HUES64 (cell line): Measurements from ENCODE around the gene NLN.
"Not testable (repeated sequence)": the region's sequence is repeated elsewhere in the genome, so short reads cannot be mapped to it uniquely, and the experiment has no call there.

ENCODE experiments used
- H3K27ac ChIP-seq: 2 replicates; pipeline ENCODE4 v1.7.0; 2013; ENCODE audit warnings: low read depth, low read length, inconsistent platforms
- H3K27me3 ChIP-seq: 2 replicates; pipeline ENCODE4 v1.6.1; 2013; ENCODE audit warnings: mild to moderate bottlenecking, low read length; ENCODE audit not compliant: insufficient read depth
- H3K36me3 ChIP-seq: 2 replicates; pipeline ENCODE4 v1.6.1; 2013; ENCODE audit warnings: mild to moderate bottlenecking, low read length; ENCODE audit not compliant: insufficient read depth
- H3K4me1 ChIP-seq: 2 replicates; pipeline ENCODE4 v1.6.1; 2013; ENCODE audit warnings: mild to moderate bottlenecking, low read length, moderate library complexity; ENCODE audit not compliant: insufficient read depth
- H3K4me3 ChIP-seq: 2 replicates; pipeline ENCODE4 v1.5.1; 2013; ENCODE audit warnings: mild to moderate bottlenecking, low read length, moderate library complexity
- H3K9ac ChIP-seq: 2 replicates; pipeline ENCODE4 v1.6.1; 2013; ENCODE audit warnings: mild to moderate bottlenecking, low read depth, low read length
- H3K9me3 ChIP-seq: 2 replicates; pipeline ENCODE4 v1.6.1; 2013; ENCODE audit warnings: low read depth, low read length; ENCODE audit not compliant: insufficient read depth
- WGBS: fragments of 150-250, 120-280 bp; methylation state at CpG from one replicate; pipeline ENCODE4 v1.1.7; 2013; ENCODE audit warnings: missing lambda C conversion rate; 5-methylcytosine and 5-hydroxymethylcytosine counted together

NLN gene

GRCh38 chr5:65832603-65833228, 110.7 kb downstream of the NLN start:
- H3K4me3 ChIP-seq: no peak overlapping the region
- H3K36me3 ChIP-seq: 0 out of 2 replicates have a peak, but pooled peaks cover 3% of the 10 kb centered on the region
- no peak overlapping the region for H3K27ac ChIP-seq
- H3K9me3 ChIP-seq: no peaks in the 10 kb centered on the region
- 91% methylated on average over 2 of the region's 2 CpGs for WGBS
- H3K27me3 ChIP-seq: no peaks in the 10 kb centered on the region
- no peak overlapping the region for H3K9ac ChIP-seq
- H3K4me1 ChIP-seq: peaks cover 24% of the 10 kb centered on the region

DNA sequence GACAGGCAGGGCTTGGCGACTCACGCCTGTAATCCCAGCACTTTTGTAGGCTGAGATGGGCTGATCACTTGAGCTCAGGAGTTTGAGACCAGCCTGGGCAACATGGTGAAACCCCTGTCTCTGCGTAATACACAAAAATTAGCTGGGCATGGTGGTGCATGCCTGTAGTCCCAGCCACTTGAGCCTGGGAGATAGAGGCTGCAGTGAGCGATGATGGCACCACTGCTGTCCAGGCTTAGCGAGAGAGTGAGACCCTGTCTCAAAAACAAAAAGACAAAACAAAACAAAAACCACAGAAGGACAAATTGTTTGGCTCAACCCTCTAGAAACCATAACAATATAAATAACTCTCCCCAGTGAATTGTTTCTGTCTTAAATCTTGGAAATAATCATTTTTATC, 111.8 kb downstream of the NLN start:
- H3K27ac ChIP-seq: no peak overlapping the region
- no peak overlapping the region for H3K9ac ChIP-seq
- 0 out of 2 replicates have a peak, but pooled peaks cover 3% of the 10 kb centered on the region for H3K36me3 ChIP-seq
- no peaks in the 10 kb centered on the region for H3K9me3 ChIP-seq
- no peak overlapping the region for H3K4me3 ChIP-seq
- H3K27me3 ChIP-seq: no peaks in the 10 kb centered on the region
- peaks cover 24% of the 10 kb centered on the region for H3K4me1 ChIP-seq
- 92% methylated on average over 5 of the region's 5 CpGs for WGBS

- Histone ChIP-seq H3K36me3 (0 out of 2 replicates have a peak, but pooled peaks cover 3% of the 10 kb centered on the region), H3K27ac (no peak overlapping the region), H3K4me3 (no peak overlapping the region), H3K9ac (no peak overlapping the region), H3K9me3 (no peaks in the 10 kb centered on the region), H3K4me1 (peaks cover 24% of the 10 kb centered on the region), H3K27me3 (no peaks in the 10 kb centered on the region)
- WGBS: 85% methylated on average over 1 of the region's 1 CpG
Observed at GRCh38 chr5:65834306-65834705, 112.3 kb downstream of the NLN start.

GRCh38 chr5:65835191-65835590, 113.2 kb downstream of the NLN start:
- no peak overlapping the region for H3K4me3 ChIP-seq
- no peaks in the 10 kb centered on the region for H3K27me3 ChIP-seq
- no peak overlapping the region for H3K9ac ChIP-seq
- WGBS: 93% methylated on average over 1 of the region's 2 CpGs
- H3K9me3 ChIP-seq: no peaks in the 10 kb centered on the region
- H3K36me3 ChIP-seq: 0 out of 2 replicates have a peak, but pooled peaks cover 3% of the 10 kb centered on the region
- H3K27ac ChIP-seq: no peak overlapping the region
- peaks cover 19% of the 10 kb centered on the region for H3K4me1 ChIP-seq

DNA sequence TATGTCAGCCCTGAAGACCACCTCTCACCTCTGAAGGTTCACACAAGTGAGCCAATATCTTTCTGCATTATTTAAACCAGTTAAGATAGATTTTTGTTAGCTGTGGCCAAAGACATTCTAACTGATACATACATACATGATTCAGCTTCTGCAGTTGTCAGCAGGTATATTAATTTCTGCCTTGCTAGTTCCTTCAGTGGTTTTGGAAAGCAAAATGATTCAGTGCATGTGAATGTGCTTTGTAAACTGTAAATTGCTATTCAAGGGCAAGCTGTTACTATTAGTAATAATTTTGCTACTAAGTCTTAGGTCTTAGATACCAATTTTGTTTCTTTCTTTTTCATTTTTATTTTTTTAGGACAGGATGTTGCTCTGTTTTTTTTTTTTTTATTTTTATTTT, 115.1 kb downstream of the NLN start:
- Histone ChIP-seq H3K9ac (no peak overlapping the region), H3K4me1 (peaks cover 4% of the 10 kb centered on the region; the same call in 1 of the 2 replicates), H3K27ac (no peak overlapping the region), H3K9me3 (no peaks in the 10 kb centered on the region), H3K4me3 (no peak overlapping the region), H3K36me3 (0 out of 2 replicates have a peak, but pooled peaks cover 3% of the 10 kb centered on the region), H3K27me3 (no peaks in the 10 kb centered on the region)

DNA sequence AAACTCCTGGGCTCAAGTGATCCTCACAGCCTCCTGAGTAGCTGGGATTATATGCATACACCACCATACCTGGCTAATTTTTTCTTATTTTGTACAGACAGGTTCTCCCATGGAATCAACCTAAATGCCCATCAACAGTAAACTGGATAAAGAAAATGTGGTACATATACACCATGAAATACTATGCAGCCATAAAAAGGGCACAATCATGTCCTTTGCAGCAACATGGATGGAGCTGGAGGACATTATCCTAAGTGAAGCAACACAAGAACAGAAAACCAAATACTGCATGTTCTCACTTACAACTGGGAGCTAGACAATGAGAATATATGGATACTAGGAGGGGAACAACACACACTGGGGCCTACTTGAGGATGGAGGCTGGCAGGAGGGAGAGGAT, 117.2 kb downstream of the NLN start:
- not testable (repeated sequence) for H3K9me3 ChIP-seq, H3K4me3 ChIP-seq, H3K36me3 ChIP-seq, H3K4me1 ChIP-seq, H3K27ac ChIP-seq, H3K9ac ChIP-seq, H3K27me3 ChIP-seq

DNA sequence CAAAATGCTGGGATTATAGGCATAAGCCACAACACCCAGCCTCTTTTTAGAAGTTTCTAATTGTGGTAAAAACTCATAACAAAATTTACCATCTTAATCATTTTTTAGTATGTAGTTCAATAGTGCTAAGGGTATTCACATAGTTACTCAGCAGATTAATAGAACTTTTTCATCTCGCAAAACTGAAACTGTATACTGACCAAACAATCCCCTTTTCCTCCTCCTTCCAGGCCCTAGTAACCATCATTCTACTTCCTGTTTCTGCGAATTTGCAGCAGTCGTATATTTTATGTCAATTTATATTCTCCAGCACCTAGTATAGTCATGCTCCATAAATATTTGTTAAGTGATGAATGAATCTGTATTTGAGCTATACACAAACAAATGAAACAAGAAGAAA, 118.1 kb downstream of the NLN start:
- Histone ChIP-seq H3K4me3 (no peak overlapping the region), H3K27ac (no peak overlapping the region), H3K27me3 (no peaks in the 10 kb centered on the region), H3K9ac (no peak overlapping the region), H3K4me1 (no peaks in the 10 kb centered on the region), H3K36me3 (0 out of 2 replicates have a peak, but pooled peaks cover 2% of the 10 kb centered on the region), H3K9me3 (no peaks in the 10 kb centered on the region)
- WGBS: 91% methylated on average over 3 of the region's 3 CpGs

GRCh38 chr5:65844763-65845162, 122.8 kb downstream of the NLN start:
- H3K4me1 ChIP-seq, H3K27ac ChIP-seq, H3K27me3 ChIP-seq, H3K9me3 ChIP-seq, H3K9ac ChIP-seq, H3K4me3 ChIP-seq, H3K36me3 ChIP-seq: not testable (repeated sequence)
- 95% methylated on average over 2 of the region's 4 CpGs for WGBS

- 95% methylated on average over 1 of the region's 1 CpG for WGBS
- H3K4me1 ChIP-seq: no peaks in the 10 kb centered on the region
- H3K36me3 ChIP-seq: no peaks in the 10 kb centered on the region
- no peaks in the 10 kb centered on the region for H3K27me3 ChIP-seq
- no peak overlapping the region for H3K9ac ChIP-seq
- no peak overlapping the region for H3K4me3 ChIP-seq
- H3K9me3 ChIP-seq: no peaks in the 10 kb centered on the region
- no peak overlapping the region for H3K27ac ChIP-seq
Observed at GRCh38 chr5:65846101-65846500, 124.1 kb downstream of the NLN start.

- not testable (repeated sequence) for H3K9ac ChIP-seq, H3K4me1 ChIP-seq, H3K9me3 ChIP-seq, H3K27ac ChIP-seq, H3K27me3 ChIP-seq, H3K4me3 ChIP-seq, H3K36me3 ChIP-seq
- 98% methylated on average over 5 of the region's 5 CpGs for WGBS
Observed at GRCh38 chr5:65847019-65847418, 125.0 kb downstream of the NLN start.

- H3K4me1 ChIP-seq, H3K4me3 ChIP-seq, H3K9me3 ChIP-seq, H3K9ac ChIP-seq, H3K27ac ChIP-seq, H3K36me3 ChIP-seq, H3K27me3 ChIP-seq: not testable (repeated sequence)
- WGBS: no CpG with 5 or more reads among the region's 1 CpG
Observed at GRCh38 chr5:65849918-65850317, 127.9 kb downstream of the NLN start.

GRCh38 chr5:65854925-65855324, 132.9 kb downstream of the NLN start:
- WGBS: 89% methylated on average over 2 of the region's 2 CpGs
- no peaks in the 10 kb centered on the region for H3K27me3 ChIP-seq
- H3K9me3 ChIP-seq: no peaks in the 10 kb centered on the region
- H3K27ac ChIP-seq: no peak overlapping the region
- H3K4me1 ChIP-seq: no peaks in the 10 kb centered on the region
- no peak overlapping the region for H3K4me3 ChIP-seq
- no peaks in the 10 kb centered on the region for H3K36me3 ChIP-seq
- H3K9ac ChIP-seq: no peak overlapping the region
